Eye (tissue), 1 donor: ENCODE data around the gene TNFRSF1B.

Experiments used
- DNase-seq: peaks from one replicate; pipeline ENCODE4 v3.0.0-alpha.2; 2015

Gene TNFRSF1B

DNA sequence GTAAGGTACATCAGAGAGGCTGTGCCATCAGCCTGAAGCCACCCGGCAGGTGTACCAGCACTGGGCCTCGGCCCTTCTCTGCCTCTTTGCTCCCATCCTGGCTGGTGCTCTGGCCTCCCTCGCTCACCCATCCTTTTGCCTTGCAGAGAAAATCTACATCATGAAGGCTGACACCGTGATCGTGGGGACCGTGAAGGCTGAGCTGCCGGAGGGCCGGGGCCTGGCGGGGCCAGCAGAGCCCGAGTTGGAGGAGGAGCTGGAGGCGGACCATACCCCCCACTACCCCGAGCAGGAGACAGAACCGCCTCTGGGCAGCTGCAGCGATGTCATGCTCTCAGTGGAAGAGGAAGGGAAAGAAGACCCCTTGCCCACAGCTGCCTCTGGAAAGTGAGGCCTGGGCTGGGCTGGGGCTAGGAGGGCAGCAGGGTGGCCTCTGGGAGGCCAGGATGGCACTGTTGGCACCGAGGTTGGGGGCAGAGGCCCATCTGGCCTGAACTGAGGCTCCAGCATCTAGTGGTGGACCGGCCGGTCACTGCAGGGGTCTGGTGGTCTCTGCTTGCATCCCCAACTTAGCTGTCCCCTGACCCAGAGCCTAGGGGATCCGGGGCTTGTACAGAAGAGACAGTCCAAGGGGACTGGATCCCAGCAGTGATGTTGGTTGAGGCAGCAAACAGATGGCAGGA is 24.5 kb upstream of the TNFRSF1B start:
- DNase-seq: peak; percentile 49

DNA sequence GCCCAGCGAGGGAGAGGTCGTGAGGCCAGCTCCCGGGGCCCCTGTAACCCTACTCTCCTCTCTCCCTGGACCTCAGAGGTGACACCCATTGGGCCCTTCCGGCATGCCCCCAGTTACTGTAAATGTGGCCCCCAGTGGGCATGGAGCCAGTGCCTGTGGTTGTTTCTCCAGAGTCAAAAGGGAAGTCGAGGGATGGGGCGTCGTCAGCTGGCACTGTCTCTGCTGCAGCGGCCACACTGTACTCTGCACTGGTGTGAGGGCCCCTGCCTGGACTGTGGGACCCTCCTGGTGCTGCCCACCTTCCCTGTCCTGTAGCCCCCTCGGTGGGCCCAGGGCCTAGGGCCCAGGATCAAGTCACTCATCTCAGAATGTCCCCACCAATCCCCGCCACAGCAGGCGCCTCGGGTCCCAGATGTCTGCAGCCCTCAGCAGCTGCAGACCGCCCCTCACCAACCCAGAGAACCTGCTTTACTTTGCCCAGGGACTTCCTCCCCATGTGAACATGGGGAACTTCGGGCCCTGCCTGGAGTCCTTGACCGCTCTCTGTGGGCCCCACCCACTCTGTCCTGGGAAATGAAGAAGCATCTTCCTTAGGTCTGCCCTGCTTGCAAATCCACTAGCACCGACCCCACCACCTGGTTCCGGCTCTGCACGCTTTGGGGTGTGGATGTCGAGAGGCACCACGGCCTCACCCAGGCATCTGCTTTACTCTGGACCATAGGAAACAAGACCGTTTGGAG is 23.7 kb upstream of the TNFRSF1B start:
- DNase-seq: no peak

DNA sequence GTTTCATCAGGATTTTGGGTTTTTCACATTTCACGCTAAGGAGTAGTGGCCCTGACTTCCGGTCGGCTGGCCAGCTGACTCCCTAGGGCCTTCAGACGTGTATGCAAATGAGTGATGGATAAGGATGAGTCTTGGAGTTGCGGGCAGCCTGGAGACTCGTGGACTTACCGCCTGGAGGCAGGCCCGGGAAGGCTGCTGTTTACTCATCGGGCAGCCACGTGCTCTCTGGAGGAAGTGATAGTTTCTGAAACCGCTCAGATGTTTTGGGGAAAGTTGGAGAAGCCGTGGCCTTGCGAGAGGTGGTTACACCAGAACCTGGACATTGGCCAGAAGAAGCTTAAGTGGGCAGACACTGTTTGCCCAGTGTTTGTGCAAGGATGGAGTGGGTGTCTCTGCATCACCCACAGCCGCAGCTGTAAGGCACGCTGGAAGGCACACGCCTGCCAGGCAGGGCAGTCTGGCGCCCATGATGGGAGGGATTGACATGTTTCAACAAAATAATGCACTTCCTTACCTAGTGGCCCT is 23.1 kb upstream of the TNFRSF1B start:
- no peak for DNase-seq

DNA sequence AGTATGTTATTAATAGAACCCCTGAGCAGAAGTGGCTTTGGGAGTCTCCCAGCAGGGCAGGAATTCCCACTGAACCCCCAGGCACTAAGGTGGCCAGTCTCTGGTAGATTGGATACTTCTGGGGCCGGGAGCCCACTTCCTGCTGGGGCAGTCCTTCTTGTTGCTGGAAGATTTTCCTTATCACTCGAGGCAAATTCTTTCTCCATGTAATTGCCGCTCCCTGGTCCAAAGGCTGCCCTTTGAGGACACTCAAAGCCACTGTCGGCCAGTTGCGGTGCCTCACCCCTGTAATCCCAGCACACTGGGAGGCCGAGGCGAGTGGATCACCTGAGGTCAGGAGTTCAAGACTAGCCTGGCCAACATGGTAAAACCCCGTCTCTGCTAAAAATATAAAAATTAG is 22.6 kb upstream of the TNFRSF1B start:
- DNase-seq: no peak

DNA sequence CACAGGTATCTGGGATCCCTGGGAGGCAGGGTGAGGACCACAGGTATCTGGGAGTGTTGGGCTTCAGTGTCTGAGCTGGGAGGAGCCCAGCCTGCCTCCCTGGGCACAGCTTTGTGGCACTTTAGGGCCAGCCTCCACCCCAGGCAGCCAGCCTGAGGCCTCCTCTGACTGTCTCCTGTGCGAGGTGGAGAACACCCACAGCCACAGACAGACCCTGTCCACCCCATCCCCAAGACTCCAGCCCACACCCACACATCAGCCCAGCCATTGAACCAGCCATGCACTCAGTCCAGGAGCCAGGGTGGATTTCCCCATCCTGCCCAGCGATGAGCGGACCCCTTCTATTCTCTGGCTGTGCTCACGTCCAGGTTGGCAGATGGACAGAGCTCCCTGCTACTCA is 21.8 kb upstream of the TNFRSF1B start:
- DNase-seq: no peak

DNA sequence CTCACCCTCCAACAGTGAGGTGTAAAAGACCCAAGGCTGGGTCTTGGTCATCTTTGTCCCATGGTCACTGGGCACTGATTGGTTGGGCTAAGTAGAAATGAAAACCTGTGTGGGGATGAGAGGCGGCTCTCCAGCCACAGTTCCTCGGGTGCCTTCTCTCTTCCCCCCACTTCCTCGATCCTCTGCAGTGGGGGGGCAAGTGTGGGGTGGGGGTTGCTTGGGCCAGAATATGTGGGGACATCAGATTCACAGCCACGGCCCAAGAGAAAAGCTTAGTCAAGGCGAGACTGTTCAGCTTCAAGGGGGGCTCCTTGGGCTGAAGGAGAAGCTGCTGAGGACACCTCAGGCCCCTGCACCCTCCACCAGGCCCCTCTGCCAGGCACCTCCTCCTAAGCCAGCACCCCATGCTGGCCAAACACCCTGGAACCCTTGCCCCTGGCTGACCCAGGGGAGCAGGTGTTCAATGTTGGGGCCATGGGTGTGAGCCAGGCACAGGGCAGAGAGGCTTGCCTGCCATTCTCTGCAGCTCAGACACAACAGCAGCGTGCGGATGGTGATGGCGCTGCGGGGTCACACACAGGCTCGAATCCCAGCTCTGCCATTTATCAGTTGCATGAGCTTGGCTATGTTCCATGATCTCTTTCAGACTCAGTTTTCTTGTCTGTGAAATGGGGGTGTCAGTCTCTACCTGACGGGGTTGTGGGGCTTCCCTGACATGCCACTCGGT is 21.0 kb upstream of the TNFRSF1B start:
- no peak for DNase-seq

DNA sequence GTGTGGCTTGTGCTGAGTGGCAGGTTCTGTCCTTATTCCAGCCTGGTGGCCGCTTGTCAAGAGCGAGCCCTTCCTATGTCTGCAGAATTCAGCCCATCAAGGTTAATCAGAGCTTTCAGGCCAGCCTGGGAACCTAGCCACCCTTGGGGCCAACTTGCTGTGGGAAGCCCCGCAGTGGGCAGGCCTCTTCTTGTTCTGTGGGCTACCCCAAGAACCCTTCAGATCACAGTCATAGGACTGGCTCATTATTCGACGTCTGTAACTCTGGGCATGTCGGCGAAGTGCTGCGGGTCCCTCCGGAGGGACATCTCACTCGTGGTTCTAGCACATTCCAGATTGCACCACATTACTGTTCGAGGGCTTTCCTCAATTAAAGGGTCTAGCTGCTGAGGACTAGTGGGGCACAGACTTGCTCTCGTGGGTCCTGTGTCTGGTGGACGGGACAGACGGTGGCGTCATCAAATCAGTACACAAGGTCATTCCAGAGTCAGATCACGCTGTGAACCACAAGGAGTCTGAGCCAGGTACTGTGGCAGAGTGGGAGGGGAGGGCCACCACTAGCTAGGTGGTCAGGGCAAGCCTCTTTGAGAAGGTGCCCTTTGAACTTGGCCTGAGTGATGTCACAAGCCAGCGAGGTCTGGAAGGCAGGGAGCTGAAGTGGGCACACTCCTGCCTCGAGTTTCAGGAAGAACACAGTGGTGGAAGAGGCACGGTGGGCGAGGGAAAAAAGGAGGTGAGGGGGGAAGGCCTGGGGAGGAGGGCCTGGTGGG is 20.3 kb upstream of the TNFRSF1B start:
- DNase-seq: no peak

DNA sequence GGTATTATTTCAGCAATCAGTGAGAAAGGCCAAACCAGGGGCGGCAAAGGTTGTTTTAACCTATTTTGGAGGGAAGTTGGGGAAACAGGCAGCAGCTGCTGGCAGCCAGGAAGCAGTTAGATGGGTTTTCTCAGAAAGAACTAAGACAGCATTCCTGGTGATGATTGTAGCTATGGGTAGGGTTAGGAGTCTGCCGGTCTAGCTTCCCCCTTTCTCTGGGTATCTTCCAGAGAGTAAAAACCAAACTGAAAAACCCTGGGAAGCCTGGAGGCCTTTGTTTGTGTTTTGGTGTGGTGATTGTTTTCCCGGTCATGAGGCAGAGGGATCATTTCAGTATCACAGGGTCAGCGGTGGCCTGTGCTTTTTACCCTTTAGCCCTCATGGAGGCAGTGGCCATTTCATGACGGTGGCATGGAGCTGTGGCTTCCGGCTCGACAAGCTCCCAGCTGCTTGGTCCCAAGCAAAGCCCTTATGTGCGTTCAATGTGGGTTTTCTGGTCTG is 19.5 kb upstream of the TNFRSF1B start:
- no peak for DNase-seq

DNA sequence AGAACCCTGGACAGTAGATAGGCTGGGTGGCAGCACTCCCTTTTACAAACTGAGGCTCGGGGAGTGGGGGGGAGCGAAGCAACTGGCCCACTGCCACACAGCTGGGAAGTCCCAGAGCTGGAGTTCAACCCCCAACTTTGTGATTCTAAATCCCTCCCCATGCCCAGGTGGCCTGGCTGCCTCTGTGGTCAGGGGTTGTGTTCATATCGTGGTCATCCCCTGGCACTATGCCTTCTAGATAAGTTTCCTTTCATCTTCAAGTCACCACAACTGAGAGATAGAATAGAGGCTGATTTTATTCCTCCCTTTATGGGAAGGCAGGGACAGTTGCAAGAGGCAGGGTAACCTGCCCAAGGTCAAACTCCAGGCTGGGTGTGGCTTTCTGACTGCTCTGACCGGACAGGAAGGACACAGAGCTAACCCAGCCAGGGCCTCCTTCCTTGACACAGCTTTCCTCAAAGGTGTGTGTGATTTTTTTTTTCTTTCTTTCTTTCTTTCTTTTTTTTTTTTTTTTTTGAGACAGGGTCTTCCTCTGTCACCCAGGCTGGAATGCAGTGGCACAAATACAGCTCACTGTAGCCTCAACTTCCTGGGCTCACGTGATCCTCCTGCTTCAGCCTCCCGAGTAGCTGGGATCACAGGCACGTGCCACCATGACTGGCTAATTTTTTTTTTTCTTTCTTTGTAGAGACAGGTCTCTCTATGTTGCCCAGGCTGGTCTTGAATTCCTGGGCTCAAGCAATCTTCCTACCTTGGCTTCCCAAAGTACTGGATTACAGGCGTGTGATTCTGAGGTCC is 18.4 kb upstream of the TNFRSF1B start:
- DNase-seq: no peak

DNA sequence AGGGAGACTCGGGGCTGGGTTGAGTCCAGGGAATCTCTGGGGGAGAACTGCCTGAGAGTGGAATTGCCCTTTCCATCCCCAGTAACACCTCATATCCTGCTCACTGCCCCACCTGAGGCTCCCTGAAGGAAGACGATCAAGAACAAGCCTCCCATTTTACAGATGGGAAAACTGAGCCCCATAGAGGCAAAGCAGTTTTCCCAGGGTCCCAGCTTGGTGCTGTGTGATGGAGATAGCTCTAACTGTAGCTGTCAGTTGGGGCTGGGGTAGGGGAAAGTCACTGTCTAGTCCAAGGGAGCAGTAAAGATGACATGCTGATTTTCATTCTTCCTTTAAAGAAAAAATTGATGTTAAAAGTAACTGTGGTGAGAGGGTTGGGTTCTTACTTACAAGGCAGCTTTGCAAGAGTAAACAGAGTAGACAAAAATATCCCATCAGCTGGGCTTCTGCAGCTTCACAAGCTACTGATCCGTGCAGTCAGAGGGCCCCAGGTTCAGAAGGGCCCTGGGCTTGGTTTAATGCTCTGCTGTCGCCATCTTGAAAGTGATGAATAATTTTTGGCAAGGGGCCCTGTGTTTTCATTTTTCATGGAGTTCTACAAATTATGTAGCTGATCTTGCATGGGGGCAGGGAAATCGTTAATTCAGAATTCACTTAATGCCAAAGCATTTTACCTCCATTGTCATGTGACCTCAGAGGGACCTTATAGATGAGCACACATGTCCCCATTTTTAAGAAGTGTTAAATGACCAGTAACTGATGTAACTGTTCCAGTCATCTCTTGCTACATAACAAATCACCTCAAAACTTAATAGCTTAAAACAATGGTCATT is 17.6 kb upstream of the TNFRSF1B start:
- no peak for DNase-seq

DNA sequence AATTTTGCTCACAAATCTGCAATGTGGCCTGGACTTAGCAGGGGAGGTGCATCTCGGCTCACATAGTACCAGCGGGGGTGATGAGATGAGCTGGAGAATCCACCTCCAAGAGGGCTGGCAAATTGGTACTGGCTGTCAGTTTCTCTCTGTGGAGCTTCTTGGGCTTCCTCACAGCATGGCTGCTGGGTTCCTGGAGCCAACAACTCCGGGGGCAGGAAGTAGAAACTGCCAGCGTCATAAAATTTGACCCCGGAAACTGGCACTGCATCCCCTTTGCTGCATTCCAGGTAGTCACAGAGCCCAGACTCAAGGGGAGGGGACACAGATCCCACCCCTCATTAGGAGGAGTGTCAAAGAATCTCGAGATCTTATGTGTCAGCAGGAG is 17.0 kb upstream of the TNFRSF1B start:
- DNase-seq: no peak

DNA sequence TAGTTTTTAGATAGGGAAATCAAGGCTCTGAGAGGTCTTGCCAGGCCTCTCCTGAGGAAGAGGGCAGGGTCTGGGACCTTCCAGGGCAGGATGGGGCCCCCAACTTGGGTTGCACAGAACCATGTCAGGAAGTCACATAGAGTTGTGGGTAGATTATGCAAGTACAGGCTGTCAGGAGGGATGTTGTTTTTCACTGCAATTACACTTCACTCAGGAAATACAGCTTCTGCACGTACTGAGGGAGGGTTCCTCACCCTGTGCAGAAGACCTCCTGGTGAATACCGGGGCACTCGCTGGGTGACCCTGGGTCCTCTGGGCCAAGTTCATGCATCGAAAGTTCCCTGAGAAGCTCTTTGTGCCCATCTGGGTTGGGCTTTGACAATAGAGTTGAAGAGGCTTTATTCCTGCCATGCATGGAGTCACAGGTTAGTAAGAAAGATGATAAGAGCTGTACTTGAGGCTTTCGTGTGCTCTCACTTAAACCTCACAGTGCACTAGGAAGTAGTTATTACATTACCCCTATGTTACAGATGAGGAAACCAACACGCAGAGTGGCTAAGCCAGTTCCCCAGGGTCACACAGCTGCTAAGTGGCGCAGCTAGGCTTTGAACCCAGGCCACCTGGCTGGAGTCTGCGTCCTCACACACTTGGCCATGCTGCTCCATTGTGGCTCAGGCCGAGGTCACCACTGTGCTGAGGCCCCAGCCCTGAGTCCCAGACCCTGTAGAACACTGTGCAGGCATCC is 16.2 kb upstream of the TNFRSF1B start:
- no peak for DNase-seq

DNA sequence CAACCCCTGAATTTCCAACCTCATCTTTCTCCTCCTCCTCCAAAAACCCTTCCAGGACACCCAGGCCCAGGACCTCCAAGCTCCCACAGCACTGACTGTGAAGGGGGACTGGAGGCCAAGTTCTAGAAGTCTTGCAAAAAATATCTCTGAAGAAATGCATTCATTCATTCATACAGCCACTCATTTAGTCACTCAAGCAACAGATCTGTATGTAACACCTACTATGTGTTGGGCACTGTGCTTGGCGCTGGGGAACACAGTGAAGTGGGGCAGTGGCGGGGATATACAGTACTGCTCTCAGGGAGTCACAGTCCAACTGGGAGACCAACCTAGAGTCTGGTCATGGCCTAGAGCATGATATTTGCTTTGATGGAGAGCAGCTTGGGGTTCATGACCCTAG is 15.3 kb upstream of the TNFRSF1B start:
- no peak for DNase-seq

DNA sequence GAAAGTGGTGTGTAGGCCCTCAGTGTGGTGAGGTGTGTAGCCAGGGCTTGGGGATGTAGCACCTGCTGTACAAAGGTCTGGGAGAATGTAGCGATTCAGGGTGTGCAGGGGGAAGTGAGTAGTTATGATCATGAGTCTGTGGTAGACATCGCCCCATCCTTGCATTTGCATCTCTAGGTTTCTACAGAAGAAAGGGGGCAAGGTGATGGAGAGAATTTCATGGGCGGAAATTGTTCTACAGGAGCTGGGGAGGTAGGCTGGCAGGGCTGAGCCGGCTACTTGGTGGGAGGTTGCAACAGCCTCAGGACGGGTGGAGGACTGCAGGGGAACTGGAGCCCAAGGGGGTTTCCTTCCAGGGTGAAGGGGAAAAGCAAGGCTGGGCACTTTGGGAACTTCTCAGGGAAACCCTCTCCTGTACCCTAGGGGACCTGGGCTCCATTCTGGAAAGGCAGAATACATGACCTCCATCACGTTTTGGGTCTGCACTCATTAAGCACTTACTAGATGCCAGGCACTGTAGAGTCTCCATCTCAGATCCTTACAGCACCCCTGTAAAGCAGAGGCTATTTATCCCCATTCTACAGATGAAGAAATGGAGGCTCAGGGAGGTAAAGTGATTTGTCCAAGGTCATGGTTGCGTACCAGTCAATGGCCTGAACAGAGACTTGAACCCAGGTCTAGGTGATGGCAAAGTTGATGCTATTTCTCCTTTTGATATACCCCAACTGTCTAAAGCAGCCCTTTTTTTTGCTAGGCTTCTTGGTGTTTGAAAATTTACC is 14.5 kb upstream of the TNFRSF1B start:
- DNase-seq: no peak

DNA sequence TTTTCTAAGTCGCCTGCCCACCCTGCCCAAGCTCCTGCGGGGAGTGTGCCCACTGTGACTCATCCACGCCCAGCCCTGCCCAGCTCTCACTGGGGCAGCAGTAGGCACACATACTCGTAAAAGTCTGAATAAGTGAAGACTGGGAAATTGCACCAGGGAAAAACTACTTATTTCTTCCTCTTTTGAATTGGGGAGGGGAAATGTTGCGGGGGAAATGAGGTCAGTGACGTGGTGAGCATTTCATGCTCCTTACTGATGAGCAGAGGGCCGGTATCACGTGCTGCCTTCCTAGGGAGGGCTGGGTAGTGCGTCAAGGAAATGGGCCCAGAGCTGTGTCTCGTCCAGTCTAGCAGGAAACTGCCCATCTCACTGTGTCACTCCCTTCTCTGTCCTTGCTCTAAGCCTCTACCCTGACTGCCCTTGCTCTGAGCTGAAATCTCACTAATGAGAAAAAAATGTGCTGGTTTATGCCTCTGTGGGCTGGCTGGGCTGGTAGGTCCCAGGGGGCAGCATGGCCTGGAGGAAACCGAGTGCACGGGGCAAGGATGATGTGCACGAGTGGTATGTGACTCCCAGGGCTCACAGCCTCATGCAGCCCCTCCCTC is 13.5 kb upstream of the TNFRSF1B start:
- DNase-seq: no peak

DNA sequence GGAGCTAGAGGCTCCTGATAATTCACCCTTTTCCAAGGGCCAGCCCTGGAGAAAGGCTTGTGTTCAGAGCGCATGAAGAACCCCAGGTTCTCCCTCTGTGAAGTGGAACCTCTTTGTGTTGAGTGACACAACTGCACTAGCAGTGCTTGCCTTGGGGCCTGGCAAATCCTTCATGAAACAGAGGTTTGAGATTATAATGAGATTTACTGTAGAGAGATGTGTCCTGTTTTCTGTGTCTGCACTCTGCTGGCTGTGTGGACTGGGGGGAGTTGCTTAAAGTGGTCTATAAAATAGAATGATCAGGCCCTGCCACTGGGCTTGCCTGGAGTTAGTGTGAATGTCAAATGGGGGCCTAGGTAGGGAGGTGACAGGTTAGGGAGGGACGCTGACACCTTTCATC is 11.5 kb upstream of the TNFRSF1B start:
- DNase-seq: no peak

DNA sequence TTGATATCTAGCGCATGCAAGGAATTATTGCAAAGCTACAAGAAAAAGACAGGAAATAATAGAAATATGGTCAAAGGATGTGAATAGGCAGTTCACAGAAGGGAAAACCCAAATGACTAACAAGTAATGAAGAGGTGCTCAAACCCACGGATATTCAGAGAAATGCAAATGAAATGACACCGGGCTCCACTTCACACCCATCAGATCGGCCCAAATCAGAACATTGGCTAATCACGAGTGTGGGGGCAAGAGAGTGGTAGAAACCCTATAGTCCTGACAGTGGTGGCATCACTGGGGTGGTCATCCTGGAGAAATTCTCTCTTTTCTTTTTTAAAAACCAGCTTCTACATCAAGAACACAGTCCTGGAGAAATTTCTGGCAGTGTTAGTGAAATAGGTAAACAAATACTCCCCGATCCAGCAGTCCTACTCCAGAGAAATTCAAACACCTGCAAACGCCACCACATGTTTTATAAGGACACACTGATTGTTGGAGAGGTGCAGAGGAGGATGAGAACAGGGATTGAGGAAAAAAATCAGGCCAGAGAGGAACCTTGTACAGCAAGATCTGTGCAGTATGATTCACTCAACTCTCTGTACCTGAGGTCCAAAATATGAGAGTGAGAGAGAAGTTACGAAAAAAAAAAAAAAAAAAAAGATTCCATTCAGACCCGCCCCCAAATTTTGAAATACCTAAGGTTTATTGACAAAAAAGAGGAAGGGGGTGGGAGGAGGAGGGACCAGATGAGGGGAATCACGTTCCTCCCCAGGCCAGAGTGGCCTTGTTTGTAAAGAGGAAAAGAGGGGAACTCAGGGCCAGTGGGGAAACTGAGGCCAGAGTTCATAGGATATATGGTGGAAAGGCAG is 9.2 kb upstream of the TNFRSF1B start:
- no peak for DNase-seq
